OCI-LY7 (cell line): ENCODE measurements around the gene BEX2. TPM values are rescaled to one million over a fixed set of nuclear protein-coding genes. Genes with fewer than 3 reads are reported as not detected.
"Not testable (repeated sequence)": the region's sequence is repeated elsewhere in the genome, so short reads cannot be mapped to it uniquely, and the experiment has no call there.

ENCODE experiments used
- Bru-seq: library from RNA; stranded (reverse); fragments of 400-500 nt; gene quantifications from one replicate; lab custom pipeline; 2021; lab: Mats Ljungman, UMichigan
- BruChase-seq, 2 experiments: library from RNA; stranded (reverse); fragments of 400-500 nt; gene quantifications; one replicate each; lab custom pipeline; 2021; lab: Mats Ljungman, UMichigan
- BruUV-seq: library from RNA; stranded (reverse); fragments of 400-500 nt; replicated peaks from 2 replicates; lab custom pipeline; 2021; lab: Mats Ljungman, UMichigan
- CTCF ChIA-PET: fragments of 300-600 bp; sonication (Branson Sonifier 250); formaldehyde crosslinking; loops from one replicate; lab custom pipeline; 2022; ENCODE audit warnings: antibody characterized with exemption; ENCODE audit not compliant: unreplicated experiment; lab: Charles Lee
- POLR2A ChIA-PET: fragments of 300-600 bp; sonication (Branson Sonifier 250); formaldehyde crosslinking; loops from one replicate; lab custom pipeline; 2022; ENCODE audit warnings: antibody characterized with exemption; lab: Charles Lee
- DNase-seq: peaks from one replicate; pipeline ENCODE4 v3.0.0-alpha.2; 2015; ENCODE audit warnings: low spot score
- H2AFZ ChIP-seq: fragments of 200-600 bp; sonication (generic), shearing (Covaris generic); 2 replicates; pipeline ENCODE4 v1.6.1; 2014; ENCODE audit warnings: mild to moderate bottlenecking, antibody characterized with exemption, low read length, moderate library complexity
- H3K27ac ChIP-seq: fragments of 200-600 bp; sonication (generic); 2 replicates; pipeline ENCODE4 v1.5.1; 2014; ENCODE audit warnings: mixed run types, low read depth, mild to moderate bottlenecking, moderate library complexity, low read length, inconsistent platforms; ENCODE audit not compliant: poor library complexity, severe bottlenecking
- H3K36me3 ChIP-seq: fragments of 200-600 bp; sonication (generic); 2 replicates; pipeline ENCODE4 v1.6.1; 2014; ENCODE audit warnings: mild to moderate bottlenecking, antibody characterized with exemption, low read length, moderate library complexity, mixed read lengths; ENCODE audit not compliant: insufficient read depth
- H3K4me1 ChIP-seq: fragments of 200-600 bp; sonication (generic); 2 replicates; pipeline ENCODE4 v1.5.1; 2014; ENCODE audit warnings: mild to moderate bottlenecking, low read length; ENCODE audit not compliant: insufficient read depth, poor library complexity, severe bottlenecking
- H3K4me2 ChIP-seq: fragments of 200-600 bp; sonication (generic); 2 replicates; pipeline ENCODE4 v1.6.1; 2014; ENCODE audit warnings: mild to moderate bottlenecking, low read length
- H3K4me3 ChIP-seq: fragments of 200-600 bp; sonication (generic); 2 replicates; pipeline ENCODE4 v1.5.1; 2014; ENCODE audit warnings: mild to moderate bottlenecking, low read depth, low read length; ENCODE audit not compliant: poor library complexity, severe bottlenecking
- H3K79me2 ChIP-seq: fragments of 200-600 bp; sonication (generic); 2 replicates; pipeline ENCODE4 v1.6.1; 2016; ENCODE audit warnings: low read depth, mild to moderate bottlenecking, low read length, moderate library complexity, mixed read lengths; ENCODE audit not compliant: insufficient read depth
- H3K9me2 ChIP-seq: fragments of 200-600 bp; sonication (generic); 2 replicates; pipeline ENCODE4 v1.6.1; 2016; ENCODE audit warnings: mild to moderate bottlenecking, low read length, mixed read lengths; ENCODE audit not compliant: insufficient read depth
- H3K9me3 ChIP-seq: fragments of 200-600 bp; sonication (generic); 2 replicates; pipeline ENCODE4 v1.6.1; 2014; ENCODE audit warnings: mild to moderate bottlenecking, mixed run types, low read length, mixed read lengths
- H4K20me1 ChIP-seq: fragments of 200-600 bp; sonication (generic); 2 replicates; pipeline ENCODE4 v1.6.1; 2014; ENCODE audit warnings: mild to moderate bottlenecking, antibody characterized with exemption, low read length, moderate library complexity, mixed read lengths; ENCODE audit not compliant: insufficient read depth
- CTCF ChIP-seq: fragments of 200-600 bp; sonication (generic); conservative IDR thresholded peaks from 2 replicates; pipeline ENCODE4 v1.5.1; 2014; ENCODE audit warnings: mild to moderate bottlenecking, antibody characterized with exemption, low read length, moderate library complexity, mixed read lengths
- EZH2phosphoT487 ChIP-seq: fragments of 200-600 bp; sonication (generic); IDR thresholded peaks from 2 replicates; pipeline ENCODE4 v1.6.1; 2018; ENCODE audit warnings: low read depth, borderline replicate concordance, mild to moderate bottlenecking, mixed run types, antibody characterized with exemption, low read length, moderate library complexity, mixed read lengths
- intact Hi-C: fragments of 100-400 bp; cut with micrococcal nuclease; formaldehyde crosslinking; loops from one replicate; pipeline ENCODE4 v1.10.0; 2022; ENCODE audit not compliant: unreplicated experiment
- long read RNA-seq: library from polyadenylated mRNA; stranded (forward); transcript quantifications from one replicate; pipeline ENCODE4 v2.0.0, GENCODE V29; 2022
- total RNA-seq, 2 experiments: library from RNA; depleted of rRNA in 1 of 2; stranded (reverse); fragments of >200 nt in 1 of 2; shearing (Covaris generic) in 1 of 2; gene quantifications; 2 replicates each; pipeline ENCODE4 v1.2.3, GENCODE V29; 2014 to 2022

BEX2 gene
- total RNA-seq (2014; rRNA removed; shearing (Covaris generic)) (4.9 and 7.5 TPM in 2 replicates), total RNA-seq (2022) (4.4 and 5.7 TPM in 2 replicates), Bru-seq, nascent RNA (percentile 34 among the genes with signal in this experiment), BruChase-seq, experiment 1, labeled RNA remaining after a 6-hour chase (percentile 48 among the genes with signal in this experiment), BruChase-seq, experiment 2, labeled RNA remaining after a 2-hour chase (percentile 48 among the genes with signal in this experiment)
- long read RNA-seq, transcript BEX2-202 (3 exons, 899 nt): major isoform, 5 of 7 reads
- long read RNA-seq, partial matches to known transcripts: 1 of 7 reads
- long read RNA-seq, other reads (novel, unspliced or antisense): 0 of 7 reads

GRCh38 chrX:103310555-103311398, at the start of gene BEX2:
Gene BEX2, minus strand, starts transcription at chrX:103310990. Its CDS starts 1,014 bp downstream, at chrX:103309976.
- intact Hi-C loops: no loop called here
- peak within 1 kb of the TSS; percentile 70 for H3K4me3 ChIP-seq
- H3K4me2 ChIP-seq: peak within 1 kb of the TSS; percentile 72
- POLR2A ChIA-PET: no interaction called here
- H3K79me2 ChIP-seq: no peaks in the 10 kb centered on the region
- H3K9me3 ChIP-seq: no peaks in the 10 kb centered on the region
- H4K20me1 ChIP-seq: no peaks in the 10 kb centered on the region
- no peak within 1 kb of the TSS for H3K27ac ChIP-seq
- peak within 1 kb of the TSS; percentile 86 for H2AFZ ChIP-seq
- TF ChIP-seq EZH2phosphoT487 (no peak), CTCF (no peak)
- BruUV-seq: no TSS peak
- peak; percentile 65 for DNase-seq
- H3K9me2 ChIP-seq: no peaks in the 10 kb centered on the region
- CTCF ChIA-PET: no interaction called here
- H3K36me3 ChIP-seq: no peaks in the 10 kb centered on the region
- peaks cover 3% of the 10 kb centered on the region for H3K4me1 ChIP-seq

- TF ChIP-seq CTCF: no peak
- TF ChIP-seq EZH2phosphoT487: no peak
- CTCF ChIA-PET: no interaction called here
- no peaks in the 10 kb centered on the region for H3K79me2 ChIP-seq
- H3K27ac ChIP-seq: no peak overlapping the region
- no peaks in the 10 kb centered on the region for H3K9me3 ChIP-seq
- BruUV-seq: no TSS peak
- no peak overlapping the region for H3K4me2 ChIP-seq
- no peaks in the 10 kb centered on the region for H3K36me3 ChIP-seq
- DNase-seq: no peak
- no peaks in the 10 kb centered on the region for H4K20me1 ChIP-seq
- intact Hi-C loops: no loop called here
- no peaks in the 10 kb centered on the region for H3K9me2 ChIP-seq
- POLR2A ChIA-PET: interaction anchor here (0.6 kb wide), 1 partner anchor 12 kb away, joined by 3 read pairs; no protein-coding TSS in a partner anchor
- H3K4me3 ChIP-seq: no peak overlapping the region
- no peak overlapping the region for H2AFZ ChIP-seq
- no peaks in the 10 kb centered on the region for H3K4me1 ChIP-seq
These were observed 49.3 kb upstream of the BEX2 start for GRCh38 chrX:103360092-103360491.

- H2AFZ ChIP-seq, H3K4me2 ChIP-seq, intact Hi-C loops, H3K79me2 ChIP-seq, H3K36me3 ChIP-seq, BruUV-seq, CTCF ChIA-PET, H3K4me1 ChIP-seq, H3K4me3 ChIP-seq, H3K27ac ChIP-seq, H3K9me2 ChIP-seq, H4K20me1 ChIP-seq, H3K9me3 ChIP-seq, DNase-seq: not testable (repeated sequence)
- POLR2A ChIA-PET: interaction anchor here (0.6 kb wide), 1 partner anchor 12 kb away, joined by 3 read pairs; no protein-coding TSS in a partner anchor
These were observed 48.8 kb upstream of the BEX2 start for GRCh38 chrX:103359605-103360004.
